ENCODE results near the gene IFT43. TPM values are rescaled to one million over a fixed set of nuclear protein-coding genes. Genes with fewer than 3 reads are reported as not detected.

The IFT43 gene
- total and polyA plus RNA-seq, 10 of the 15 experiments (the other 5 are each of a cell fraction or from before 2014, with no cell fraction given), result 8.2 to 24.8 (median 14.0) TPM

GRCh38 chr14:76055330-76055729 is 69.8 kb downstream of the IFT43 start (continued):
- no peak for TF ChIP-seq ZBTB4 (CRISPR knock-in tag; IDR thresholded peaks at IDR 0.05)
- TF ChIP-seq TBL1XR1 (IDR thresholded peaks at IDR 0.05; ENCODE audit: low read depth, low read length), result peak; percentile 87
- TF ChIP-seq HDAC2 (IDR thresholded peaks at IDR 0.05), result no peak
- no peak for TF ChIP-seq USF1 (IDR thresholded peaks at IDR 0.05; ENCODE audit: borderline replicate concordance, extremely low read length, insufficient read depth, low read depth, low read length)
- TF ChIP-seq ZBTB33 (IDR thresholded peaks at IDR 0.05), result no peak
- TF ChIP-seq CBFB (IDR thresholded peaks at IDR 0.05; ENCODE audit: low read depth), result no peak
- TF ChIP-seq MTA3 (IDR thresholded peaks at IDR 0.05; ENCODE audit: borderline replicate concordance, low read length), result peak; percentile 30; the same call in 1 of the 2 replicates
- peak; percentile 88 for TF ChIP-seq TCF7 (IDR thresholded peaks at IDR 0.05; ENCODE audit: borderline replicate concordance)
- TF ChIP-seq BMI1 (IDR thresholded peaks at IDR 0.05; ENCODE audit: borderline replicate concordance), result no peak
- TF ChIP-seq ATF2 (IDR thresholded peaks at IDR 0.05; ENCODE audit: low read length), result peak; percentile 69
- TF ChIP-seq POLR2AphosphoS5 (IDR thresholded peaks at IDR 0.05; ENCODE audit: low read length), result no peak
- TF ChIP-seq MEF2A (IDR thresholded peaks at IDR 0.05; ENCODE audit: insufficient read depth, low read depth, low read length), result peak; percentile 92
- TF ChIP-seq HDGF (IDR thresholded peaks at IDR 0.05), result no peak
- no peak for TF ChIP-seq USF2 (IDR thresholded peaks at IDR 0.05; ENCODE audit: borderline replicate concordance, low read depth, low read length)
- no peak for TF ChIP-seq YBX1 (IDR thresholded peaks at IDR 0.05)
- TF ChIP-seq NFYA (IDR thresholded peaks at IDR 0.05; ENCODE audit: borderline replicate concordance, low read depth, low read length), result no peak
- peak; percentile 29; the same call in 1 of the 2 replicates for TF ChIP-seq JUNB (IDR thresholded peaks at IDR 0.05)
- no peak for TF ChIP-seq ATF3 (IDR thresholded peaks at IDR 0.05; ENCODE audit: borderline replicate concordance, extremely low read depth, low read depth, low read length)
- TF ChIP-seq SREBF2 (IDR thresholded peaks at IDR 0.05; ENCODE audit: low read length), result no peak
